BJ (cell line): ENCODE data around the gene UROC1. TPM values are rescaled to one million over a fixed set of nuclear protein-coding genes. Genes with fewer than 3 reads are reported as not detected.

Experiments used
- CTCF ChIA-PET: fragments of 350-600 bp; formaldehyde crosslinking; extraction: SDS; loops from one replicate; lab custom pipeline; 2021; ENCODE audit warnings: antibody characterized with exemption, inconsistent platforms; lab: Yijun Ruan, JAX
- POLR2A ChIA-PET: fragments of 300-600 bp; sonication (Branson Sonifier 250); formaldehyde crosslinking; extraction: SDS; loops from one replicate; lab custom pipeline; 2021; ENCODE audit warnings: antibody characterized with exemption; lab: Charles Lee
- DNase-seq: peaks from one replicate; pipeline ENCODE4 v3.0.0-alpha.2; 2011; ENCODE audit warnings: low read depth
- H3K27me3 ChIP-seq: 2 replicates; pipeline ENCODE4 v1.6.0; 2011; ENCODE audit warnings: low read length; ENCODE audit not compliant: control insufficient read depth, insufficient read depth
- H3K36me3 ChIP-seq: 2 replicates; pipeline ENCODE4 v1.5.1; 2011; ENCODE audit warnings: low read length; ENCODE audit not compliant: control insufficient read depth, insufficient read depth
- H3K4me3 ChIP-seq: 2 replicates; pipeline ENCODE4 v1.5.1; 2011; ENCODE audit warnings: low read depth, mild to moderate bottlenecking, control low read depth, low read length
- CTCF ChIP-seq: IDR thresholded peaks from 2 replicates; pipeline ENCODE4 v1.5.1; 2011; ENCODE audit warnings: low read depth, mild to moderate bottlenecking, control low read depth, inconsistent platforms, low read length, moderate library complexity; ENCODE audit not compliant: insufficient read depth
- polyA plus RNA-seq: library from polyadenylated mRNA; depleted of rRNA; stranded (reverse); fragments of >200 nt; gene quantifications from 2 replicates; pipeline ENCODE4 v1.2.3, GENCODE V29; 2011

Gene UROC1
- polyA plus RNA-seq, 1 experiment: not detected

- no peak overlapping the region for H3K4me3 ChIP-seq
- H3K27me3 ChIP-seq: no peaks in the 10 kb centered on the region
- no peak for TF ChIP-seq CTCF
- ChIA-PET POLR2A (interaction anchor here (0.7 kb wide), 1 partner anchor 11 kb away, joined by 3 read pairs; no protein-coding TSS in a partner anchor), CTCF (no interaction called here)
- DNase-seq: no peak
- H3K36me3 ChIP-seq: peaks cover 27% of the 10 kb centered on the region
These were observed 60.7 kb downstream of the UROC1 start for GRCh38 chr3:126456766-126457388.

- Histone ChIP-seq H3K36me3 (peaks cover 22% of the 10 kb centered on the region), H3K4me3 (no peak overlapping the region), H3K27me3 (no peaks in the 10 kb centered on the region)
- no peak for TF ChIP-seq CTCF
- POLR2A ChIA-PET: no interaction called here
- DNase-seq: no peak
- CTCF ChIA-PET: no interaction called here
These were observed 61.4 kb downstream of the UROC1 start for GRCh38 chr3:126456211-126456610.

GRCh38 chr3:126454437-126455198 lies 63.0 kb downstream of the UROC1 start:
- Histone ChIP-seq H3K4me3 (no peak overlapping the region), H3K36me3 (peaks cover 23% of the 10 kb centered on the region), H3K27me3 (no peaks in the 10 kb centered on the region)
- CTCF ChIA-PET: interaction anchor here (1.0 kb wide), 1 partner anchor 12 kb away, joined by 3 read pairs; no protein-coding TSS in a partner anchor
- no peak for TF ChIP-seq CTCF
- DNase-seq: no peak
- POLR2A ChIA-PET: no interaction called here

- no peak for DNase-seq
- Histone ChIP-seq H3K36me3 (peaks cover 18% of the 10 kb centered on the region), H3K4me3 (no peak overlapping the region), H3K27me3 (no peaks in the 10 kb centered on the region)
- ChIA-PET POLR2A (no interaction called here), CTCF (no interaction called here)
- no peak for TF ChIP-seq CTCF
These were observed 63.5 kb downstream of the UROC1 start for GRCh38 chr3:126454025-126454424.

DNA sequence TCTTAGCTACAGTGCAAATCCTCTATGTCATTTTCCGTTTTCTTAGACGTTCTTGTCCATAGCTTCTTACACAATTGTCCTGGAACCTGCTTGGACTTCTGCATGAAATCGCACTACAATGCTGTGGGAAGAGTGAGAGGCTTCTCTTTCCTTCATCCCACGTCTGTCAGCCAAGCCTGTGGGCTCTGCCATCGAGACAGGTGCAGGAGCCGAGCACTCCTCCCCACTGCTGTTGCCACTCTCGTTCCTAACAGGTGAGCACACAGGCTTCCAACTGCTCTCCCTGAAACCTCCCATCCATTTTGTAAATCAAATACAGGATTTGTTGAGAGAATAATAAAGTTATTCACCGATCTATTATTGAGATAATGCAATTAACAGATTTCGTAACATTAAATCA lies 65.4 kb downstream of the UROC1 start:
- H3K4me3 ChIP-seq: no peak overlapping the region
- H3K36me3 ChIP-seq: peaks cover 21% of the 10 kb centered on the region
- no peak for TF ChIP-seq CTCF
- CTCF ChIA-PET: interaction anchor here (0.7 to 1.1 kb wide), 2 partner anchors 56 to 129 kb away, joined by 3 read pairs; no protein-coding TSS in a partner anchor
- POLR2A ChIA-PET: interaction anchor here (0.7 kb wide), 1 partner anchor 567 kb away, joined by 4 read pairs; no protein-coding TSS in a partner anchor
- H3K27me3 ChIP-seq: no peaks in the 10 kb centered on the region
- DNase-seq: no peak
